A549 (cell line): ENCODE measurements around the gene SERTAD1. TPM values are rescaled to one million over a fixed set of nuclear protein-coding genes. Genes with fewer than 3 reads are reported as not detected.

ENCODE experiments used
- ATAC-seq, 2 experiments: fragments of 200-7000 bp in 1 of 2; fragments of >200 bp in 1 of 2; cut with Nextera tagmentation in 1 of 2; cut with Tn5 transposase in 1 of 2; 3 replicates each; pipeline versions ENCODE4 v1.8.0 to v1.9.1; 2018 to 2020; ENCODE audit warnings: mild to moderate bottlenecking in 1 of 2, moderate library complexity in 1 of 2
- CTCF ChIA-PET: fragments of 300-600 bp; sonication (Branson Sonifier 250); formaldehyde crosslinking; extraction: SDS; loops from one replicate; lab custom pipeline; 2021; ENCODE audit warnings: antibody characterized with exemption, inconsistent platforms; lab: Yijun Ruan, JAX
- POLR2A ChIA-PET: fragments of 350-600 bp; formaldehyde crosslinking; extraction: SDS; loops from one replicate; lab custom pipeline; 2021; ENCODE audit warnings: antibody characterized with exemption, inconsistent platforms; lab: Yijun Ruan, JAX
- DNase-seq, 2 experiments: peaks; one replicate each; pipeline versions ENCODE4 v3.0.0 to v3.0.0-alpha.2; 2011 to 2016; ENCODE audit warnings: low read depth in 1 of 2, low spot score in 1 of 2
- FAIRE-seq: peaks from 2 replicates; lab custom pipeline; 2011; peaks lifted over from hg19 to GRCh38; lab: Jason Lieb, UNC
- H3K27ac ChIP-seq, 2 experiments: fragments of >200 bp; sonication (Bioruptor Twin); formaldehyde crosslinking; 3 replicates each; pipeline ENCODE4 v1.5.1; 2016 to 2017
- H3K4me1 ChIP-seq: fragments of >200 bp; sonication (Bioruptor Twin); formaldehyde crosslinking; 3 replicates; pipeline ENCODE4 v1.6.1; 2016
- H3K4me2 ChIP-seq: fragments of >200 bp; sonication (Bioruptor Twin); formaldehyde crosslinking; 3 replicates; pipeline ENCODE4 v1.6.1; 2016
- H3K4me3 ChIP-seq: fragments of >200 bp; sonication (Bioruptor Twin); formaldehyde crosslinking; 3 replicates; pipeline ENCODE4 v1.5.1; 2016
- H3K9me3 ChIP-seq: fragments of >200 bp; sonication (Bioruptor Twin); formaldehyde crosslinking; 3 replicates; pipeline ENCODE4 v1.6.1; 2016
- ESRRA ChIP-seq: fragments of 150-350 bp; IDR thresholded peaks from 2 replicates; pipeline ENCODE4 v1.6.1; 2014; ENCODE audit warnings: mild to moderate bottlenecking, low read length, borderline replicate concordance
- GATA3 ChIP-seq: IDR thresholded peaks from 2 replicates; pipeline ENCODE4 v1.6.1; 2012; ENCODE audit warnings: borderline replicate concordance
- HEYL ChIP-seq: fragments of 250-450 bp; sonication (Bioruptor Pico); IDR thresholded peaks from 2 replicates; pipeline ENCODE4 v1.8.0; 2021; ENCODE audit warnings: mild to moderate bottlenecking, moderate library complexity
- MAZ ChIP-seq: fragments of 150-350 bp; IDR thresholded peaks from 2 replicates; pipeline ENCODE4 v1.6.1; 2014; ENCODE audit warnings: antibody characterized with exemption, low read depth, low read length, borderline replicate concordance
- NR3C1 ChIP-seq: fragments of >200 bp; sonication (Bioruptor Twin); formaldehyde crosslinking; IDR thresholded peaks from 3 replicates; pipeline ENCODE4 v1.6.1; 2017
- RCOR1 ChIP-seq: fragments of 150-350 bp; IDR thresholded peaks from 2 replicates; pipeline ENCODE4 v1.6.1; 2014; ENCODE audit warnings: antibody characterized with exemption, low read length, low read depth
- RNF2 ChIP-seq: fragments of 200-600 bp; sonication (generic); IDR thresholded peaks from 2 replicates; pipeline ENCODE4 v1.6.1; 2016; ENCODE audit warnings: low read depth, mild to moderate bottlenecking, antibody characterized with exemption, moderate library complexity, borderline replicate concordance
- SMC3 ChIP-seq: fragments of >200 bp; sonication (Bioruptor Twin); formaldehyde crosslinking; IDR thresholded peaks from 3 replicates; pipeline ENCODE4 v1.6.1; 2018; ENCODE audit warnings: inconsistent platforms
- TFCP2L1 ChIP-seq: fragments of 250-450 bp; sonication (Bioruptor Pico); IDR thresholded peaks from 2 replicates; pipeline ENCODE4 v1.5.0; 2021; ENCODE audit warnings: mild to moderate bottlenecking
- ZC3H11A ChIP-seq: fragments of 450-650 bp; IDR thresholded peaks from 2 replicates; pipeline ENCODE4 v1.6.1; 2014; ENCODE audit warnings: antibody characterized with exemption, mild to moderate bottlenecking
- WGBS: methylation state at CpG from one replicate; pipeline ENCODE4 v1.1.6; 2017; ENCODE audit errors: missing lambda C conversion rate; 5-methylcytosine and 5-hydroxymethylcytosine counted together
- polyA plus RNA-seq, 4 experiments: library from polyadenylated mRNA; depleted of rRNA in 3 of 4; stranded (reverse); fragments of >200 nt; fragmentation: RNase III in 1 of 4; extraction: RNeasy Plus Mini Kit Qiagen cat#74134 plus additional on column Dnase treatment in 1 of 4; gene quantifications; 2 replicates in 3 of 4; 3 replicates in 1 of 4; pipeline ENCODE4 v1.2.3, GENCODE V29; 2011 to 2017
- TF ChIP-seq, protein P1 (sequence below): IDR thresholded peaks from 2 replicates; pipeline ENCODE4 v1.6.1; 2012
- TF ChIP-seq, protein P2 (sequence below): fragments of >200 bp; sonication (Bioruptor Twin); formaldehyde crosslinking; IDR thresholded peaks from 3 replicates; pipeline ENCODE4 v1.5.1; 2016
- TF ChIP-seq, protein P3 (sequence below): fragments of 450-650 bp; IDR thresholded peaks from 2 replicates; pipeline ENCODE4 v1.6.1; 2014; ENCODE audit warnings: antibody characterized with exemption
- TF ChIP-seq, protein P4 (sequence below): fragments of >200 bp; sonication (Bioruptor Twin); formaldehyde crosslinking; IDR thresholded peaks from 3 replicates; pipeline ENCODE4 v1.6.1; 2016
- TF ChIP-seq, protein P5 (sequence below): fragments of 200-600 bp; sonication (generic); IDR thresholded peaks from 2 replicates; pipeline ENCODE4 v1.6.1; 2016; ENCODE audit warnings: antibody characterized with exemption, mild to moderate bottlenecking, moderate library complexity

SERTAD1 gene
- polyA plus RNA-seq, 2 of the 4 experiments (the other 2 are of a cell fraction), result 10.7 to 13.6 TPM

DNA sequence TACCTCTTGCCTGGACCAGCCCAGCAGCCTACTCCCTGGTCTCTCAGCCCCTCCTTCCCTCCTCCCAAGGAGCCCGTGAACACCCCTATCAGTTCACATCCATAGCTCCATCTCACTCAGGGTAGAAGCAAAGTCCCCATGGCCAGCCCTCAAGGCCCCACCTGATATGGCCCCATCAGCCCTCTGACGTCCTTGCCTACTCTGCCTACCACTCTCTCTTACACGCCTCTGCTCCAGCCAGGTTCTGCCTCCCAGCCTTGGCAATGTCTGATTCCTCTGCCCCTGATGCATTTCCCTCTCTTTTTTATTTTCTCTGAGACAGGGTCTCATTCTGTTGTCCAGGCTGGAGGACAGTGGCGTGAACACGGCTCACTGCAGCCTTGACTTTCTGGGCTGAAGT, 26.2 kb upstream of the SERTAD1 start:
- no peak overlapping the region for H3K4me3 ChIP-seq
- no peak for DNase-seq
- no peak for FAIRE-seq
- H3K9me3 ChIP-seq, result no peaks in the 10 kb centered on the region
- no peak overlapping the region for H3K27ac ChIP-seq
- ATAC-seq, result peak; percentile 58 to 60; a peak in 5 of 6 replicates
- 74% methylated on average over 5 of the region's 5 CpGs for WGBS
- CTCF ChIA-PET, result interaction anchor here (0.6 to 46.6 kb wide), 10 partner anchors 11 to 591 kb away, joined by 3 to 950 read pairs (median 6); partner anchors contain the start of genes BLVRB, PRX and SERTAD1
- no peak for TF ChIP-seq SMC3
- no peak for TF ChIP-seq NR3C1
- no peak for TF ChIP-seq RCOR1
- TF ChIP-seq TFCP2L1 (CRISPR knock-in tag), result no peak
- TF ChIP-seq, protein P1, sequence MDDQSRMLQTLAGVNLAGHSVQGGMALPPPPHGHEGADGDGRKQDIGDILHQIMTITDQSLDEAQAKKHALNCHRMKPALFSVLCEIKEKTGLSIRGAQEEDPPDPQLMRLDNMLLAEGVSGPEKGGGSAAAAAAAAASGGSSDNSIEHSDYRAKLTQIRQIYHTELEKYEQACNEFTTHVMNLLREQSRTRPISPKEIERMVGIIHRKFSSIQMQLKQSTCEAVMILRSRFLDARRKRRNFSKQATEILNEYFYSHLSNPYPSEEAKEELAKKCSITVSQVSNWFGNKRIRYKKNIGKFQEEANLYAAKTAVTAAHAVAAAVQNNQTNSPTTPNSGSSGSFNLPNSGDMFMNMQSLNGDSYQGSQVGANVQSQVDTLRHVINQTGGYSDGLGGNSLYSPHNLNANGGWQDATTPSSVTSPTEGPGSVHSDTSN, result no peak
- no peak for TF ChIP-seq RNF2
- TF ChIP-seq, all 56 proteins: peak for 0
- H3K4me2 ChIP-seq, result no peak overlapping the region
- POLR2A ChIA-PET, result interaction anchor here (1.1 to 2.5 kb wide), 3 partner anchors 9 to 26 kb away, joined by 6 to 13 read pairs (median 7); partner anchors contain the start of genes BLVRB and SERTAD1
- H3K4me1 ChIP-seq, result no peaks in the 10 kb centered on the region

DNA sequence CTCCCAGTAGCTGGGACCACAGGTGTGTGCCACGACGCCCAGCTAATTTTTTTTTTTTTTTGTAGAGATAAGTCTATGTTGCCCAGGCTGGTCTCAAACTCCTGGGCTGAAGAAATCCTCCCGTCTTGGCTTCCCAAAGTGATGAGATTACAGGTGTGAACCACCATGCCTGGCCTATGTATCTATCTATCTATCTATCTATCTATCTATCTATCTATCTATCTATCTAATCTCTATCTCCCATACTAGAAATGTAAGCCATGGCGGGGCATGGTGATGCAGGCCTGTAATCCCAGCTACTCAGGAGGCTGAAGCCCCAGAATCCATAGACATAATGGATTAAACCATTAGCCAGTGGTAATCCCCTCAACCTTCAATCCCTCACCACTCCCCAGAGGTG, 24.9 kb upstream of the SERTAD1 start:
- no peak for ATAC-seq
- TF ChIP-seq, protein P2, sequence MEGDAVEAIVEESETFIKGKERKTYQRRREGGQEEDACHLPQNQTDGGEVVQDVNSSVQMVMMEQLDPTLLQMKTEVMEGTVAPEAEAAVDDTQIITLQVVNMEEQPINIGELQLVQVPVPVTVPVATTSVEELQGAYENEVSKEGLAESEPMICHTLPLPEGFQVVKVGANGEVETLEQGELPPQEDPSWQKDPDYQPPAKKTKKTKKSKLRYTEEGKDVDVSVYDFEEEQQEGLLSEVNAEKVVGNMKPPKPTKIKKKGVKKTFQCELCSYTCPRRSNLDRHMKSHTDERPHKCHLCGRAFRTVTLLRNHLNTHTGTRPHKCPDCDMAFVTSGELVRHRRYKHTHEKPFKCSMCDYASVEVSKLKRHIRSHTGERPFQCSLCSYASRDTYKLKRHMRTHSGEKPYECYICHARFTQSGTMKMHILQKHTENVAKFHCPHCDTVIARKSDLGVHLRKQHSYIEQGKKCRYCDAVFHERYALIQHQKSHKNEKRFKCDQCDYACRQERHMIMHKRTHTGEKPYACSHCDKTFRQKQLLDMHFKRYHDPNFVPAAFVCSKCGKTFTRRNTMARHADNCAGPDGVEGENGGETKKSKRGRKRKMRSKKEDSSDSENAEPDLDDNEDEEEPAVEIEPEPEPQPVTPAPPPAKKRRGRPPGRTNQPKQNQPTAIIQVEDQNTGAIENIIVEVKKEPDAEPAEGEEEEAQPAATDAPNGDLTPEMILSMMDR, result no peak
- no peak for TF ChIP-seq MAZ
- TF ChIP-seq, protein P3, sequence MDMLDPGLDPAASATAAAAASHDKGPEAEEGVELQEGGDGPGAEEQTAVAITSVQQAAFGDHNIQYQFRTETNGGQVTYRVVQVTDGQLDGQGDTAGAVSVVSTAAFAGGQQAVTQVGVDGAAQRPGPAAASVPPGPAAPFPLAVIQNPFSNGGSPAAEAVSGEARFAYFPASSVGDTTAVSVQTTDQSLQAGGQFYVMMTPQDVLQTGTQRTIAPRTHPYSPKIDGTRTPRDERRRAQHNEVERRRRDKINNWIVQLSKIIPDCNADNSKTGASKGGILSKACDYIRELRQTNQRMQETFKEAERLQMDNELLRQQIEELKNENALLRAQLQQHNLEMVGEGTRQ, result no peak
- TF ChIP-seq NR3C1, result no peak
- no peak for TF ChIP-seq ESRRA
- no peak for TF ChIP-seq GATA3
- TF ChIP-seq HEYL (CRISPR knock-in tag), result no peak
- TF ChIP-seq, protein P4, sequence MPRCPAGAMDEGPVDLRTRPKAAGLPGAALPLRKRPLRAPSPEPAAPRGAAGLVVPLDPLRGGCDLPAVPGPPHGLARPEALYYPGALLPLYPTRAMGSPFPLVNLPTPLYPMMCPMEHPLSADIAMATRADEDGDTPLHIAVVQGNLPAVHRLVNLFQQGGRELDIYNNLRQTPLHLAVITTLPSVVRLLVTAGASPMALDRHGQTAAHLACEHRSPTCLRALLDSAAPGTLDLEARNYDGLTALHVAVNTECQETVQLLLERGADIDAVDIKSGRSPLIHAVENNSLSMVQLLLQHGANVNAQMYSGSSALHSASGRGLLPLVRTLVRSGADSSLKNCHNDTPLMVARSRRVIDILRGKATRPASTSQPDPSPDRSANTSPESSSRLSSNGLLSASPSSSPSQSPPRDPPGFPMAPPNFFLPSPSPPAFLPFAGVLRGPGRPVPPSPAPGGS, result no peak
- no peak for TF ChIP-seq ZC3H11A
- TF ChIP-seq, protein P5, sequence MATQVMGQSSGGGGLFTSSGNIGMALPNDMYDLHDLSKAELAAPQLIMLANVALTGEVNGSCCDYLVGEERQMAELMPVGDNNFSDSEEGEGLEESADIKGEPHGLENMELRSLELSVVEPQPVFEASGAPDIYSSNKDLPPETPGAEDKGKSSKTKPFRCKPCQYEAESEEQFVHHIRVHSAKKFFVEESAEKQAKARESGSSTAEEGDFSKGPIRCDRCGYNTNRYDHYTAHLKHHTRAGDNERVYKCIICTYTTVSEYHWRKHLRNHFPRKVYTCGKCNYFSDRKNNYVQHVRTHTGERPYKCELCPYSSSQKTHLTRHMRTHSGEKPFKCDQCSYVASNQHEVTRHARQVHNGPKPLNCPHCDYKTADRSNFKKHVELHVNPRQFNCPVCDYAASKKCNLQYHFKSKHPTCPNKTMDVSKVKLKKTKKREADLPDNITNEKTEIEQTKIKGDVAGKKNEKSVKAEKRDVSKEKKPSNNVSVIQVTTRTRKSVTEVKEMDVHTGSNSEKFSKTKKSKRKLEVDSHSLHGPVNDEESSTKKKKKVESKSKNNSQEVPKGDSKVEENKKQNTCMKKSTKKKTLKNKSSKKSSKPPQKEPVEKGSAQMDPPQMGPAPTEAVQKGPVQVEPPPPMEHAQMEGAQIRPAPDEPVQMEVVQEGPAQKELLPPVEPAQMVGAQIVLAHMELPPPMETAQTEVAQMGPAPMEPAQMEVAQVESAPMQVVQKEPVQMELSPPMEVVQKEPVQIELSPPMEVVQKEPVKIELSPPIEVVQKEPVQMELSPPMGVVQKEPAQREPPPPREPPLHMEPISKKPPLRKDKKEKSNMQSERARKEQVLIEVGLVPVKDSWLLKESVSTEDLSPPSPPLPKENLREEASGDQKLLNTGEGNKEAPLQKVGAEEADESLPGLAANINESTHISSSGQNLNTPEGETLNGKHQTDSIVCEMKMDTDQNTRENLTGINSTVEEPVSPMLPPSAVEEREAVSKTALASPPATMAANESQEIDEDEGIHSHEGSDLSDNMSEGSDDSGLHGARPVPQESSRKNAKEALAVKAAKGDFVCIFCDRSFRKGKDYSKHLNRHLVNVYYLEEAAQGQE, result no peak
- no peak for TF ChIP-seq RNF2
- CTCF ChIA-PET, result interaction anchor here (0.6 to 46.6 kb wide), 7 partner anchors 13 to 1340 kb away, joined by 3 to 950 read pairs (median 7); partner anchors contain the start of genes BLVRB, PRX and SERTAD1
- no peak for FAIRE-seq
- no peak overlapping the region for H3K27ac ChIP-seq
- no peak overlapping the region for H3K4me3 ChIP-seq
- WGBS, result 92% methylated on average over 4 of the region's 4 CpGs
- POLR2A ChIA-PET, result interaction anchor here (0.7 to 2.5 kb wide), 2 partner anchors 24 to 174 kb away, joined by 3 to 7 read pairs; partner anchors contain the start of gene SERTAD1
- no peak overlapping the region for H3K4me2 ChIP-seq
- peaks cover 4% of the 10 kb centered on the region; the same call in 1 of the 3 replicates for H3K4me1 ChIP-seq
- H3K9me3 ChIP-seq, result no peaks in the 10 kb centered on the region
- no peak for DNase-seq
